ENCODE measurements around the gene CAMK2D.

The CAMK2D gene

DNA sequence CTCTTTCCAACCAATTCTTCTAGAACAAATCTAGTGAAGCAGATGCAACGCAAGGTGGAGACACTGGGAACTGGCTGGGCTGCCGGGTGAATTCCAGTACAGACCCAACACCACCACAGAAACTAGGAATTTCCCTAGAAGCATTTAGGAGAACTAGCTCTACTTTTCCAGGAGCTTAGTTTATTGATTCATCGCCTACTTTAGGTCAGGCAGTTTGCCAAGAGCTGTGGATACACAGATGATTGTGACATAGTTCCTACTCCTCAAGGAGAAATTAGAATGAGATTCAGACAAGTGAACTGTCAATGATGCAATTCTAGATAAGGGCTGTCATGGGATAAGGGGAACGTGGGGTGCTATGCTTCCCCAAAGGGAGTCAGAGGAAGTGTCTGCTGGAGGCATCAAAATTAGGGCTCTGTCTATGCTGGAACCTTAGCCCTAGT lies 350.0 kb downstream of the CAMK2D start:
- DNase-seq, result peak; percentile 11

DNA sequence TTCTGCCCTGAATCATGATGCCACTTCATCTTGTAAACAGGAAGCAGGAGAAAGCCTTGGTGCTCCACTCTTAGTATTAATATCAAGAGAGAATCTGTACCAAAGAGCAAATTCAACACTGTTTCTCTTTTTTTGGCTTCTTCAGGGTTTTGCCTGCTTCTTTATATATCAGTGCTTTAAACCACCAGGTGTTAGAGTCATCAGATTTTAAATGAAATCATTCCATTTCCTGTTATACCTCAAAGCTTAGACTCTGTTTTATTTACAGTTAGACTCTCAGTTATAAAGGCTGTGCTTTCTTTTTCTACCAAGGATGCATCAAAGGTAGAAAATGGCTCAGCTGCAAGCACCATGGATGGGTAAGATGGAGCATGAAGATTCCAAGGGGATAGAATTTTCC lies 350.9 kb downstream of the CAMK2D start:
- DNase-seq, result no peak

DNA sequence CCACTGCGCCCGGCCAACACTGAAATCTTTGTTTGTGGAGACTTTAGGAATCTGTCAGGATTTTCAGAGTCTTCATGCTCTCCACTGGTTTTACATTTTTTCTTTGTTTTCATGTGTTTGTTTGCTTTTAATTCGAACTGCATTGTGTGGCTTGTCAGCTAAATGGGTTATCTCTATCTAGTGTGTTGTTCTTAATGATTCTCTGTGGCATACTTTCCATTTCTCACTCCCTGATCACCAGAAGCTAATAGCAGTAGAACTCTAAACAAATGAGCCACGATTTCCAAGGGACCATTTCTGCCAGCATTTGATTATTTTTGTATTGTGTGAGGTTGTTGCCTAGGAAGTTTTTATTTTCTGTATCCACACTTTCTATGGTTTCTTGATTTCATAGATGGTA lies 352.4 kb downstream of the CAMK2D start:
- no peak for DNase-seq

DNA sequence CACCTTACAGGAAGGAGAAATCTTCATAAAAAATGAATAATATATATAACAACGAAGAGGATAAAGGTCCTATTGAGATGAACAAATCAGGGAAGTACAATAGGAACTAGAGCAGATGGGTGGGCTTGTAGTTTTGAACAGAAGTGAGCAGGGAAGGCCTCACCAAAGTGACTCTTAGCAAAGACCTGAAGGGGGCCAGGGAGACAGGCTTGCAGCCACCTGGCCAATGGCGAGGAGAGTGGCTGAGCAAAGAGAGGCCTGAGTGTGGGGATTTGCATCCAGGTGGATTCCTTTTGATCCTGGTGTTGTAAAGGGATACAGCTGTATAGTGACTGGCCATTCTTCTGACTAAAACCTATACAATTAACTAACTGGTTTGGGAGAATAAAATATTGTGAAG lies 354.1 kb downstream of the CAMK2D start:
- no peak for DNase-seq

DNA sequence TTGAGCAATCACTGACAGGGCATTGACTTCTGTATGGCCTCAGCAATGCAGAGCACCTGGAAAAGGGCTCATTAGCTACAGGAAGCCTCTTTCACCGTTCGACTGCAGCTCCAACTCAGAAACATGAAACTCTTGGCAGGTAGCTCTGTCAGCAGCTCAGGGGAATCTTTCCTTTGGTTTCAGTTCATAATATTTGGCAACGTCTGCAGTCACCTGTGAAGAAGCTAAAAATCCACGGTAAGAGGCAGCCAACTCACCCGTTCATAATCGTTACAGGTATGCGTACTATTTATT lies 354.9 kb downstream of the CAMK2D start:
- no peak for DNase-seq

DNA sequence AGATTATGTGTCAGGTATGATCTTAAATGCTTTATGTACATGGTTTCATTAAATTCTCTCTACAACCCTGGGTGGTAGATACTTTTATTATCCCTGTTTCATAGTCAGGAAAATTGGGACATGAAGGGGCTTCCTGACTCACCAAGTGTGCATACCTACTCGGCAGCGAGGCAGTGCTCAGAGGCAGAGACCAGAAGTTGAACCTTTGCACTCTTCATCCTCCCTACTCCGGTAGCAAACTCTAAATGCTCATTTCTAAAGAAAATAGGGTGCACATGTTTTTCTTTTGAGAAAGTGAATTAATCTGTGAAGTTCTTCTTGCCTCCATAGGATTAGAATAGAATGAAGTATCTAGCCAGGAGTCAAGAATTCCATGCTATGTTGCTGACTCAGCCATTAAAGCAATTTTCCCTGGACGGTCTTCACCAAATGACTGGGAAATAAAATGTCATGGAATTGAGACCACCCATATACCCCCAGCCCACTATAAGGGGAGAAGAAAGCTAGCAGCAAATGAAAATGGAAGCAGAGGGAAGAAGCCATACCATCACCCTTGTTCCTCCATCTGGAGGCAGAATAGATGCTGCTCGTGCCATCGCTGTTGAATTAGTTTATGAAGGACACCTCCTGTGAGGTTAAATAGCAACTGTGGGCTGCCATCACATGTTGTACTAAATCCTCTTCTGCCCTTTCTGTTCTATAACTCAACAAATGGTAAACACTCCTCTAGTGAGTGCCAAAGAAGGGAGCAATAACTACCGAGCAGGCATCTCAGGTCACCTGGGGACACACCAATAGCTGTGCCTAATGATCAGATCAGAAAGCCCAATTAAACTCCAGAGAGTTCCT lies 355.4 kb downstream of the CAMK2D start:
- no peak for DNase-seq

DNA sequence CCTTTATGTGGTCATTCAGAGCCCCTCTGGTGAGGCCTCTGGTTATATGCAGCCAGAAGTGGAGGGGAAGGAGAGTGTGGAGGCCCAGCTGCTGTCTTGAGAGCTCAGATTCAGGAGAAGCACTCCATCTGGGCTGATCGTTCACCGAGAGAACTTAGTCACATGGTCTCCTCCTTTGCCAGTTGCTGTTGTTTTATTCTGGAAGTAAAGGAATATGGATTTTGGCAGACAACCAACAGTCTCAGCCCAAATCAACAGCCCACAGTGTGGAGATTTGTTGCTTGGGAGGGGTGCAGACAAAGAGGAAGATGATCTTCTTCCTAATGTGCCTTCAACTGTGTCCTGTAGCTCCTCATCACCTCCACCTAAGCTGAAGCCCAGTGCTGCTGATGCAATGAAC lies 356.7 kb downstream of the CAMK2D start:
- no peak for DNase-seq

DNA sequence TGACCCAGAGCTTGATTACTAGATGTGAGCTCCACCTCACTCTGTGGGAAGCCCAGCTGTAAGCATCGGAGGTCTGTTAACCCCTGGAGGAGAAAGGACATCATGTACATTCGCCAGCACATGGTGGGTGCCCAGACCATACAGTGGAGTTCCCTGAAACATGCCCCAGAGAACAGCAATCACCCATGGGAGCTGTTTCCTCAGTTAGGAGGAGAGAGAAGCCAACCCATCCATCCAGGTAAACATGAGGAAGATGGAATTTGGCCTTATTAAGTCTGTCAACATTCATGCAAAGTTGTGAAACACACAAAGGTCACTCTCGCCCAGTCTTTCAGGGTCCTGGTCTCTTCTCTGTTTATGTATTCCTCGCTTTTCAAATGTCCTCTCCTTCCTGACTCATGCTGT lies 357.4 kb downstream of the CAMK2D start:
- no peak for DNase-seq

Data from amniotic stem cell (primary cell).